Left ventricle myocardium superior (tissue), 1 donor: Measurements from ENCODE around the gene COL24A1. TPM values are rescaled to one million over a fixed set of nuclear protein-coding genes. Genes with fewer than 3 reads are reported as not detected.
"Not testable (repeated sequence)": the region's sequence is repeated elsewhere in the genome, so short reads cannot be mapped to it uniquely, and the experiment has no call there.

Experiments used
- ATAC-seq: fragments of 200-7000 bp; cut with Tn5 transposase; one replicate; pipeline ENCODE4 v1.9.1; 2020; ENCODE audit warnings: mild to moderate bottlenecking, moderate library complexity
- DNase-seq: peaks from one replicate; pipeline ENCODE4 v3.0.0-alpha.2; 2020
- intact Hi-C: fragments of 100-400 bp; cut with micrococcal nuclease; formaldehyde crosslinking; loops from one replicate; pipeline ENCODE4 v1.11.0; 2022
- total RNA-seq: library from RNA; stranded (reverse); fragmentation: NEBNext Ultra II Directional; extraction: Animal tissue kit (Norgen Biotek cat#: 25700); gene quantifications from one replicate; pipeline ENCODE4 v1.2.1, GENCODE V29; 2021
- donor health status: DM: no; HTN: yes; CAD: no; lungs with severe emphysema.

The COL24A1 gene
- total RNA-seq, 1 donor from 2014 or later, result 0.82 TPM

- DNase-seq (no peak), ATAC-seq (no peak)
- intact Hi-C loops, result no loop called here
Observed at GRCh38 chr1:86104606-86105532, 51.7 kb downstream of the COL24A1 start.

GRCh38 chr1:86101616-86102015 lies 55.0 kb downstream of the COL24A1 start:
- ATAC-seq (no peak), DNase-seq (no peak)
- intact Hi-C loops, result no loop called here

GRCh38 chr1:86100401-86100800 lies 56.2 kb downstream of the COL24A1 start:
- DNase-seq (no peak), ATAC-seq (no peak)
- intact Hi-C loops, result no loop called here

GRCh38 chr1:86089765-86090164 lies 66.8 kb downstream of the COL24A1 start:
- no peak for DNase-seq
- ATAC-seq, result no peak
- intact Hi-C loops, result no loop called here

- no peak for DNase-seq
- intact Hi-C loops, result no loop called here
- ATAC-seq, result no peak
Observed at GRCh38 chr1:86085741-86086409, 70.7 kb downstream of the COL24A1 start.

GRCh38 chr1:86084998-86085397 lies 71.6 kb downstream of the COL24A1 start:
- DNase-seq, result no peak
- intact Hi-C loops, result no loop called here
- no peak for ATAC-seq

GRCh38 chr1:86082183-86082582 lies 74.4 kb downstream of the COL24A1 start:
- DNase-seq (no peak), ATAC-seq (no peak)
- intact Hi-C loops, result no loop called here

- intact Hi-C loops, ATAC-seq, DNase-seq: not testable (repeated sequence)
Observed at GRCh38 chr1:86072474-86072873, 84.1 kb downstream of the COL24A1 start.

- ATAC-seq, DNase-seq, intact Hi-C loops: not testable (repeated sequence)
Observed at GRCh38 chr1:86071870-86072269, 84.7 kb downstream of the COL24A1 start.

GRCh38 chr1:86069757-86070145 lies 86.8 kb downstream of the COL24A1 start:
- intact Hi-C loops, result no loop called here
- ATAC-seq (peak; percentile 21), DNase-seq (no peak)

- ATAC-seq, result peak; percentile 72
- peak; percentile 31 for DNase-seq
Observed at GRCh38 chr1:86068841-86069756, 87.5 kb downstream of the COL24A1 start.

GRCh38 chr1:86068271-86068721 lies 88.3 kb downstream of the COL24A1 start:
- intact Hi-C loops, result no loop called here
- peak; percentile 42 for ATAC-seq
- no peak for DNase-seq

More at GRCh38 chr1:86068841-86069756, 87.5 kb downstream of the COL24A1 start:
- intact Hi-C loops, result no loop called here

- ATAC-seq (no peak), DNase-seq (no peak)
- intact Hi-C loops, result no loop called here
Observed at GRCh38 chr1:86067626-86068025, 88.9 kb downstream of the COL24A1 start.

GRCh38 chr1:86064899-86065298 lies 91.7 kb downstream of the COL24A1 start:
- intact Hi-C loops, result no loop called here
- ATAC-seq, result no peak
- DNase-seq, result no peak

GRCh38 chr1:86063721-86064120 lies 92.9 kb downstream of the COL24A1 start:
- intact Hi-C loops, result no loop called here
- DNase-seq (no peak), ATAC-seq (no peak)

GRCh38 chr1:86062453-86062852 lies 94.1 kb downstream of the COL24A1 start:
- ATAC-seq (no peak), DNase-seq (no peak)
- intact Hi-C loops, result no loop called here

GRCh38 chr1:86061551-86061990 lies 95.0 kb downstream of the COL24A1 start:
- intact Hi-C loops, result no loop called here
- ATAC-seq, result peak; percentile 69
- DNase-seq, result no peak

- ATAC-seq, result no peak
- intact Hi-C loops, result no loop called here
- no peak for DNase-seq
Observed at GRCh38 chr1:86054396-86054795, 102.2 kb downstream of the COL24A1 start.
